HG02678 (cell line): Measurements from ENCODE around the gene LIPK.
"Not testable (repeated sequence)": the region's sequence is repeated elsewhere in the genome, so short reads cannot be mapped to it uniquely, and the experiment has no call there.

Experiments
- ATAC-seq: cut with Tn5 transposase; IDR thresholded peaks from one replicate; pipeline ENCODE4 v1.9.1; 2021; ENCODE audit warnings: mild to moderate bottlenecking, moderate library complexity; ENCODE audit not compliant: unreplicated experiment

The LIPK gene

GRCh38 chr10:88705958-88706357, at the start of gene LIPK:
LIPK (plus strand) TSS chr10:88706249; CDS start chr10:88724544, 18,295 bp downstream.
- no peak for ATAC-seq

GRCh38 chr10:88657901-88658300, 48.1 kb upstream of the LIPK start:
- ATAC-seq, result no peak

GRCh38 chr10:88659725-88660597, 46.1 kb upstream of the LIPK start:
- no peak for ATAC-seq

- no peak for ATAC-seq
Measured at GRCh38 chr10:88660598-88660884, 45.5 kb upstream of the LIPK start.

- ATAC-seq, result no peak
Measured at GRCh38 chr10:88661018-88661417, 45.0 kb upstream of the LIPK start.

GRCh38 chr10:88661577-88661976, 44.5 kb upstream of the LIPK start:
- ATAC-seq, result no peak

- ATAC-seq, result not testable (repeated sequence)
Measured at GRCh38 chr10:88663153-88663552, 42.9 kb upstream of the LIPK start.

GRCh38 chr10:88664142-88664541, 41.9 kb upstream of the LIPK start, which contains the start of gene LIPF:
LIPF (plus strand) TSS chr10:88664442; CDS start chr10:88667298, 2,856 bp downstream.
- no peak for ATAC-seq

GRCh38 chr10:88668465-88668864, 37.6 kb upstream of the LIPK start:
- no peak for ATAC-seq

- no peak for ATAC-seq
Measured at GRCh38 chr10:88670497-88670896, 35.6 kb upstream of the LIPK start.

GRCh38 chr10:88672041-88672440, 34.0 kb upstream of the LIPK start:
- no peak for ATAC-seq

- ATAC-seq, result no peak
Measured at GRCh38 chr10:88676283-88677060, 29.6 kb upstream of the LIPK start.

GRCh38 chr10:88680958-88681357, 25.1 kb upstream of the LIPK start:
- ATAC-seq, result no peak

- no peak for ATAC-seq
Measured at GRCh38 chr10:88682491-88682890, 23.6 kb upstream of the LIPK start.

GRCh38 chr10:88687853-88688467, 18.1 kb upstream of the LIPK start:
- no peak for ATAC-seq

GRCh38 chr10:88689366-88689765, 16.7 kb upstream of the LIPK start:
- no peak for ATAC-seq

- no peak for ATAC-seq
Measured at GRCh38 chr10:88693392-88694020, 12.5 kb upstream of the LIPK start.

- no peak for ATAC-seq
Measured at GRCh38 chr10:88702848-88703597, 3.0 kb upstream of the LIPK start.

GRCh38 chr10:88707429-88708155, 1.5 kb downstream of the LIPK start:
- no peak for ATAC-seq

- not testable (repeated sequence) for ATAC-seq
Measured at GRCh38 chr10:88709361-88709760, 3.3 kb downstream of the LIPK start.
